SK-N-SH treated with all-trans-retinoic acid at 6 μM for 48 hours (cell line): ENCODE measurements around the gene UBQLN4.

Source experiments
- ATAC-seq: fragments of 200-7000 bp; cut with Tn5 transposase; 3 replicates; pipeline ENCODE4 v1.9.1; 2020; ENCODE audit warnings: mild to moderate bottlenecking, moderate library complexity
- ARNTL ChIP-seq: fragments of 450-650 bp; formaldehyde crosslinking; IDR thresholded peaks from 2 replicates; pipeline ENCODE4 v1.5.0; 2020; ENCODE audit warnings: low read depth, mild to moderate bottlenecking, moderate library complexity, borderline replicate concordance
- BACH2 ChIP-seq: fragments of 250-450 bp; sonication (Bioruptor Pico); IDR thresholded peaks from 2 replicates; pipeline ENCODE4 v1.9.0; 2021; ENCODE audit warnings: mild to moderate bottlenecking, borderline replicate concordance
- CSDC2 ChIP-seq: fragments of 250-450 bp; sonication (Bioruptor Pico); IDR thresholded peaks from 2 replicates; pipeline ENCODE4 v1.5.0; 2020; ENCODE audit warnings: mild to moderate bottlenecking, moderate library complexity
- CSRNP3 ChIP-seq: fragments of 250-450 bp; sonication (Bioruptor Pico); IDR thresholded peaks from 2 replicates; pipeline ENCODE4 v1.5.1; 2021; ENCODE audit warnings: mild to moderate bottlenecking, moderate library complexity
- ESRRG ChIP-seq: fragments of 250-450 bp; sonication (Bioruptor Pico); IDR thresholded peaks from 2 replicates; pipeline ENCODE4 v1.6.1; 2021; ENCODE audit warnings: mild to moderate bottlenecking
- GLIS3 ChIP-seq: fragments of 250-450 bp; sonication (Bioruptor Pico); IDR thresholded peaks from 2 replicates; pipeline ENCODE4 v1.5.0; 2020; ENCODE audit warnings: mild to moderate bottlenecking, moderate library complexity
- ISL1 ChIP-seq: fragments of 250-450 bp; sonication (Bioruptor Pico); IDR thresholded peaks from 2 replicates; pipeline ENCODE4 v2.1.2; 2022; ENCODE audit warnings: mild to moderate bottlenecking, moderate library complexity
- OSR1 ChIP-seq: fragments of 250-450 bp; sonication (Bioruptor Pico); IDR thresholded peaks from 2 replicates; pipeline ENCODE4 v1.8.0; 2022; ENCODE audit warnings: moderate library complexity, mild to moderate bottlenecking, inconsistent platforms
- PATZ1 ChIP-seq: fragments of 250-450 bp; sonication (Bioruptor Pico); IDR thresholded peaks from 2 replicates; pipeline ENCODE4 v1.8.0; 2020; ENCODE audit warnings: mild to moderate bottlenecking, moderate library complexity, borderline replicate concordance
- PPARA ChIP-seq: fragments of 250-450 bp; sonication (Bioruptor Pico); IDR thresholded peaks from 2 replicates; pipeline ENCODE4 v1.5.0; 2020; ENCODE audit warnings: mild to moderate bottlenecking, borderline replicate concordance
- RARB ChIP-seq: fragments of 250-450 bp; sonication (Bioruptor Pico); IDR thresholded peaks from 2 replicates; pipeline ENCODE4 v1.8.0; 2021; ENCODE audit warnings: mild to moderate bottlenecking, moderate library complexity
- SNAI2 ChIP-seq: fragments of 250-450 bp; sonication (Bioruptor Pico); IDR thresholded peaks from 2 replicates; pipeline ENCODE4 v1.5.0; 2020; ENCODE audit warnings: mild to moderate bottlenecking, moderate library complexity
- TCF4 ChIP-seq: fragments of 250-450 bp; sonication (Bioruptor Pico); IDR thresholded peaks from 2 replicates; pipeline ENCODE4 v1.8.0; 2021; ENCODE audit warnings: mild to moderate bottlenecking, moderate library complexity, borderline replicate concordance
- TOX ChIP-seq: fragments of 250-450 bp; sonication (Bioruptor Pico); IDR thresholded peaks from 2 replicates; pipeline ENCODE4 v1.8.0; 2021; ENCODE audit warnings: mild to moderate bottlenecking, moderate library complexity, borderline replicate concordance
- ZC3H10 ChIP-seq: fragments of 250-450 bp; sonication (Bioruptor Pico); IDR thresholded peaks from 2 replicates; pipeline ENCODE4 v1.5.1; 2021; ENCODE audit warnings: mild to moderate bottlenecking, moderate library complexity
- ZFP3 ChIP-seq: fragments of 250-450 bp; sonication (Bioruptor Pico); IDR thresholded peaks from 2 replicates; pipeline ENCODE4 v1.5.0; 2020; ENCODE audit warnings: mild to moderate bottlenecking, moderate library complexity
- ZFP30 ChIP-seq: fragments of 450-650 bp; formaldehyde crosslinking; IDR thresholded peaks from 2 replicates; pipeline ENCODE4 v1.5.0; 2022; ENCODE audit warnings: mild to moderate bottlenecking, moderate library complexity
- ZNF565 ChIP-seq: fragments of 450-650 bp; formaldehyde crosslinking; conservative IDR thresholded peaks from 2 replicates; pipeline ENCODE4 v1.5.0; 2020; ENCODE audit warnings: low read depth, mild to moderate bottlenecking, moderate library complexity
- ZNF70 ChIP-seq: fragments of 450-650 bp; formaldehyde crosslinking; IDR thresholded peaks from 2 replicates; pipeline ENCODE4 v1.5.0; 2020; ENCODE audit warnings: mild to moderate bottlenecking, moderate library complexity
- ZNF8 ChIP-seq: fragments of 450-650 bp; formaldehyde crosslinking; IDR thresholded peaks from 2 replicates; pipeline ENCODE4 v1.5.0; 2020; ENCODE audit warnings: mild to moderate bottlenecking, moderate library complexity
- TF ChIP-seq, protein P1 (sequence below): fragments of 250-450 bp; sonication (Bioruptor Pico); IDR thresholded peaks from 2 replicates; pipeline ENCODE4 v1.8.0; 2021; ENCODE audit warnings: low read depth, mild to moderate bottlenecking, moderate library complexity, borderline replicate concordance
- TF ChIP-seq, protein P2 (sequence below): fragments of 250-450 bp; sonication (Bioruptor Pico); IDR thresholded peaks from 2 replicates; pipeline ENCODE4 v1.5.0; 2020; ENCODE audit warnings: mild to moderate bottlenecking, moderate library complexity
- TF ChIP-seq, protein P3 (sequence below): fragments of 250-450 bp; sonication (Bioruptor Pico); IDR thresholded peaks from 2 replicates; pipeline ENCODE4 v1.5.1; 2020; ENCODE audit warnings: low read depth, mild to moderate bottlenecking, moderate library complexity

Gene UBQLN4

DNA sequence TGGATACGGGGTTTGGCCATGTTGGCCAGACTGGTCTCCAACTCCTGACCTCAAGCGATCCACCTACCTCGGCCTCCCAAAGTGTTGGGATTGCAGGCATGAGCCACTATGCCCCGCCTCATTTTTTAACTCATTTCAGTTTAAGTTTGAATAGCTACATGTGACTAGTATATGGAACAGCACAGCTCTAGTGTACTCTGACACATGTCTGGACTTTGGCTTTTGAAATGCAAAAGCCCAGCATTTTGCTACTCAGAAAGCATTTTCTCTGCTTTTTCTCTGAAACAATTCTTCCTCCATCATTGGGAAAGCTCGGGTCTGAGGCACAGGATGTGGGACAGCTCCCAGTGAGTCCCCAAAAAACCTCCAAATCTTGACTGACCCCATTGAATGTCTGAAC, 28.8 kb downstream of the UBQLN4 start:
- TF ChIP-seq ESRRG (no peak), ZFP3 (no peak), TOX (no peak), CSRNP3 (CRISPR knock-in tag) (no peak), GLIS3 (CRISPR knock-in tag) (no peak), ZNF70 (CRISPR knock-in tag) (no peak), CSDC2 (no peak), ZC3H10 (CRISPR knock-in tag) (no peak), RARB (no peak), ZNF565 (no peak), ARNTL (CRISPR knock-in tag) (no peak), SNAI2 (CRISPR knock-in tag) (no peak), ZFP30 (CRISPR knock-in tag) (no peak), ZNF8 (CRISPR knock-in tag) (no peak), TCF4 (CRISPR knock-in tag) (no peak), OSR1 (CRISPR knock-in tag) (no peak)
- TF ChIP-seq, protein P1, sequence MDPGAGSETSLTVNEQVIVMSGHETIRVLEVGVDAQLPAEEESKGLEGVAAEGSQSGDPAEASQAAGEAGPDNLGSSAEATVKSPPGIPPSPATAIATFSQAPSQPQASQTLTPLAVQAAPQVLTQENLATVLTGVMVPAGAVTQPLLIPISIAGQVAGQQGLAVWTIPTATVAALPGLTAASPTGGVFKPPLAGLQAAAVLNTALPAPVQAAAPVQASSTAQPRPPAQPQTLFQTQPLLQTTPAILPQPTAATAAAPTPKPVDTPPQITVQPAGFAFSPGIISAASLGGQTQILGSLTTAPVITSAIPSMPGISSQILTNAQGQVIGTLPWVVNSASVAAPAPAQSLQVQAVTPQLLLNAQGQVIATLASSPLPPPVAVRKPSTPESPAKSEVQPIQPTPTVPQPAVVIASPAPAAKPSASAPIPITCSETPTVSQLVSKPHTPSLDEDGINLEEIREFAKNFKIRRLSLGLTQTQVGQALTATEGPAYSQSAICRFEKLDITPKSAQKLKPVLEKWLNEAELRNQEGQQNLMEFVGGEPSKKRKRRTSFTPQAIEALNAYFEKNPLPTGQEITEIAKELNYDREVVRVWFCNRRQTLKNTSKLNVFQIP (CRISPR knock-in tag), result no peak
- TF ChIP-seq, protein P2, sequence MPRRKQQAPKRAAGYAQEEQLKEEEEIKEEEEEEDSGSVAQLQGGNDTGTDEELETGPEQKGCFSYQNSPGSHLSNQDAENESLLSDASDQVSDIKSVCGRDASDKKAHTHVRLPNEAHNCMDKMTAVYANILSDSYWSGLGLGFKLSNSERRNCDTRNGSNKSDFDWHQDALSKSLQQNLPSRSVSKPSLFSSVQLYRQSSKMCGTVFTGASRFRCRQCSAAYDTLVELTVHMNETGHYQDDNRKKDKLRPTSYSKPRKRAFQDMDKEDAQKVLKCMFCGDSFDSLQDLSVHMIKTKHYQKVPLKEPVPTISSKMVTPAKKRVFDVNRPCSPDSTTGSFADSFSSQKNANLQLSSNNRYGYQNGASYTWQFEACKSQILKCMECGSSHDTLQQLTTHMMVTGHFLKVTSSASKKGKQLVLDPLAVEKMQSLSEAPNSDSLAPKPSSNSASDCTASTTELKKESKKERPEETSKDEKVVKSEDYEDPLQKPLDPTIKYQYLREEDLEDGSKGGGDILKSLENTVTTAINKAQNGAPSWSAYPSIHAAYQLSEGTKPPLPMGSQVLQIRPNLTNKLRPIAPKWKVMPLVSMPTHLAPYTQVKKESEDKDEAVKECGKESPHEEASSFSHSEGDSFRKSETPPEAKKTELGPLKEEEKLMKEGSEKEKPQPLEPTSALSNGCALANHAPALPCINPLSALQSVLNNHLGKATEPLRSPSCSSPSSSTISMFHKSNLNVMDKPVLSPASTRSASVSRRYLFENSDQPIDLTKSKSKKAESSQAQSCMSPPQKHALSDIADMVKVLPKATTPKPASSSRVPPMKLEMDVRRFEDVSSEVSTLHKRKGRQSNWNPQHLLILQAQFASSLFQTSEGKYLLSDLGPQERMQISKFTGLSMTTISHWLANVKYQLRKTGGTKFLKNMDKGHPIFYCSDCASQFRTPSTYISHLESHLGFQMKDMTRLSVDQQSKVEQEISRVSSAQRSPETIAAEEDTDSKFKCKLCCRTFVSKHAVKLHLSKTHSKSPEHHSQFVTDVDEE (CRISPR knock-in tag), result no peak
- TF ChIP-seq, protein P3, sequence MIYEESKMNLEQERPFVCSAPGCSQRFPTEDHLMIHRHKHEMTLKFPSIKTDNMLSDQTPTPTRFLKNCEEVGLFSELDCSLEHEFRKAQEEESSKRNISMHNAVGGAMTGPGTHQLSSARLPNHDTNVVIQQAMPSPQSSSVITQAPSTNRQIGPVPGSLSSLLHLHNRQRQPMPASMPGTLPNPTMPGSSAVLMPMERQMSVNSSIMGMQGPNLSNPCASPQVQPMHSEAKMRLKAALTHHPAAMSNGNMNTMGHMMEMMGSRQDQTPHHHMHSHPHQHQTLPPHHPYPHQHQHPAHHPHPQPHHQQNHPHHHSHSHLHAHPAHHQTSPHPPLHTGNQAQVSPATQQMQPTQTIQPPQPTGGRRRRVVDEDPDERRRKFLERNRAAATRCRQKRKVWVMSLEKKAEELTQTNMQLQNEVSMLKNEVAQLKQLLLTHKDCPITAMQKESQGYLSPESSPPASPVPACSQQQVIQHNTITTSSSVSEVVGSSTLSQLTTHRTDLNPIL, result no peak
- ATAC-seq, result no peak

DNA sequence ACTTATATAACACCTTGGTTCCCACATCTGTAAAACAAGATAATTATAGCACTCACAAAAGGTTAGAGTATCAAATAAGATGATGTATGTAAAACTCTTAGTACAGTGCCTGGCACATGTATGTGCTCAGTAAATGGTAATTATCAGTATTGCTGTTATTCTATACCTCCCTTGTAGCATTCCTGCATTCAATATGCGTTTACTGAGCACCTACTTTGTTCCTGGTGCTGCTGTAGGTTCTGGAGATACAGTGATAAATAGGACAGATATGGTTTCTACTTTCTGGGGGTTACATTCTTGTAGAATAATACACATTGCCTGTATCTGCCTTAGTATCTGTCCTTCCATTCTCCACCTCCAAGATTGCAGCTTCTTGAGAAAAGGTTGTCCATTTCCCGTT, 31.6 kb downstream of the UBQLN4 start:
- TF ChIP-seq, protein P1 (CRISPR knock-in tag), result no peak
- TF ChIP-seq ISL1 (no peak), ESRRG (no peak)
- ATAC-seq, result no peak

GRCh38 chr1:156021093-156021428, 32.5 kb downstream of the UBQLN4 start:
- ATAC-seq, result no peak
- TF ChIP-seq BACH2 (no peak), TCF4 (CRISPR knock-in tag) (no peak), GLIS3 (CRISPR knock-in tag) (no peak), PPARA (CRISPR knock-in tag) (no peak), ZFP30 (CRISPR knock-in tag) (no peak), TOX (no peak), ARNTL (CRISPR knock-in tag) (no peak), CSRNP3 (CRISPR knock-in tag) (no peak), RARB (no peak), ZFP3 (no peak), ZC3H10 (CRISPR knock-in tag) (no peak), PATZ1 (no peak), OSR1 (CRISPR knock-in tag) (no peak), SNAI2 (CRISPR knock-in tag) (no peak)
- TF ChIP-seq, protein P3, result no peak
- TF ChIP-seq, protein P1 (CRISPR knock-in tag), result no peak
